Fibroblast of villous mesenchyme (primary cell): ENCODE data around the gene USP9Y. TPM values are rescaled to one million over a fixed set of nuclear protein-coding genes. Genes with fewer than 3 reads are reported as not detected.
A peak's percentile ranks its signal among the peaks of the same experiment; 100 is the strongest.
"Not testable (repeated sequence)": the region's sequence is repeated elsewhere in the genome, so short reads cannot be mapped to it uniquely, and the experiment has no call there.

Experiments
- DNase-seq: peaks from one replicate; pipeline ENCODE4 v3.0.0-alpha.2; 2010; ENCODE audit warnings: low read depth
- H3K4me3 ChIP-seq: 2 replicates; pipeline ENCODE4 v1.5.1; 2011; ENCODE audit warnings: low read depth, mild to moderate bottlenecking, low read length
- total RNA-seq: library from RNA; depleted of rRNA; stranded (reverse); fragments of >200 nt; gene quantifications from 2 replicates; pipeline ENCODE4 v1.2.3, GENCODE V29; 2012
- TF ChIP-seq, protein P1 (sequence below): IDR thresholded peaks from 2 replicates; pipeline ENCODE4 v1.5.1; 2012; ENCODE audit warnings: low read depth, mild to moderate bottlenecking, low read length; ENCODE audit not compliant: insufficient read depth

USP9Y gene, protein sequence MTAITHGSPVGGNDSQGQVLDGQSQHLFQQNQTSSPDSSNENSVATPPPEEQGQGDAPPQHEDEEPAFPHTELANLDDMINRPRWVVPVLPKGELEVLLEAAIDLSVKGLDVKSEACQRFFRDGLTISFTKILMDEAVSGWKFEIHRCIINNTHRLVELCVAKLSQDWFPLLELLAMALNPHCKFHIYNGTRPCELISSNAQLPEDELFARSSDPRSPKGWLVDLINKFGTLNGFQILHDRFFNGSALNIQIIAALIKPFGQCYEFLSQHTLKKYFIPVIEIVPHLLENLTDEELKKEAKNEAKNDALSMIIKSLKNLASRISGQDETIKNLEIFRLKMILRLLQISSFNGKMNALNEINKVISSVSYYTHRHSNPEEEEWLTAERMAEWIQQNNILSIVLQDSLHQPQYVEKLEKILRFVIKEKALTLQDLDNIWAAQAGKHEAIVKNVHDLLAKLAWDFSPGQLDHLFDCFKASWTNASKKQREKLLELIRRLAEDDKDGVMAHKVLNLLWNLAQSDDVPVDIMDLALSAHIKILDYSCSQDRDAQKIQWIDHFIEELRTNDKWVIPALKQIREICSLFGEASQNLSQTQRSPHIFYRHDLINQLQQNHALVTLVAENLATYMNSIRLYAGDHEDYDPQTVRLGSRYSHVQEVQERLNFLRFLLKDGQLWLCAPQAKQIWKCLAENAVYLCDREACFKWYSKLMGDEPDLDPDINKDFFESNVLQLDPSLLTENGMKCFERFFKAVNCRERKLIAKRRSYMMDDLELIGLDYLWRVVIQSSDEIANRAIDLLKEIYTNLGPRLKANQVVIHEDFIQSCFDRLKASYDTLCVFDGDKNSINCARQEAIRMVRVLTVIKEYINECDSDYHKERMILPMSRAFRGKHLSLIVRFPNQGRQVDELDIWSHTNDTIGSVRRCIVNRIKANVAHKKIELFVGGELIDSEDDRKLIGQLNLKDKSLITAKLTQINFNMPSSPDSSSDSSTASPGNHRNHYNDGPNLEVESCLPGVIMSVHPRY (N-terminal part only)
- total RNA-seq: 2.2 TPM in 1 of 2 replicates, not detected in the other

DNA sequence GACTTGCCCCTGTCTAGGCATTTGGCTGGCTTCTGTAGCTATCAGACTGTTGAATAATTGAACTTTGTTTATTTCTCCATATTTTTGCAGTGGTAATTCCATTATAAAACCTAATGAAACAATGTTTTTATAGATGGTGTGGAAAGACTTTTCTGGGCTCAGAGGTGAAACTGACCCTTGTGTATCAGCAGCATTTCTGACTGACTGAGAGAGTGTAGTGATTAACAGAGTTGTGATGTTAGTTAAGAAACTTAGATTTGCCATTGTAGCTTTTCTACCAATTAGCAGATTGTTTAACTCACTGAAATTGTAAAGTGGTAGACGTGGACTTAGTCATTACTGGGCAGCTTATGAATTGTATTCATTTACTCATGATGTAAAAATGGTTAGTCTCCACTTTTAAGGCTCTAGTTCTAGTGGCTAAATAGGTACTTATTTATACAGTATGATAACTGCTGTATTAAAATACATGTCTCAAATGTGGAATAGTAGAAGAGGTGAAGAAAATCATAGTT is at the start of gene USP9Y:
USP9Y (plus strand) TSS at position 51 of the 515 bp plus-strand sequence. CDS start 8,217 bp downstream, outside the sequence.
- H3K4me3 ChIP-seq: no peak within 1 kb of the TSS
- TF ChIP-seq, protein P1, sequence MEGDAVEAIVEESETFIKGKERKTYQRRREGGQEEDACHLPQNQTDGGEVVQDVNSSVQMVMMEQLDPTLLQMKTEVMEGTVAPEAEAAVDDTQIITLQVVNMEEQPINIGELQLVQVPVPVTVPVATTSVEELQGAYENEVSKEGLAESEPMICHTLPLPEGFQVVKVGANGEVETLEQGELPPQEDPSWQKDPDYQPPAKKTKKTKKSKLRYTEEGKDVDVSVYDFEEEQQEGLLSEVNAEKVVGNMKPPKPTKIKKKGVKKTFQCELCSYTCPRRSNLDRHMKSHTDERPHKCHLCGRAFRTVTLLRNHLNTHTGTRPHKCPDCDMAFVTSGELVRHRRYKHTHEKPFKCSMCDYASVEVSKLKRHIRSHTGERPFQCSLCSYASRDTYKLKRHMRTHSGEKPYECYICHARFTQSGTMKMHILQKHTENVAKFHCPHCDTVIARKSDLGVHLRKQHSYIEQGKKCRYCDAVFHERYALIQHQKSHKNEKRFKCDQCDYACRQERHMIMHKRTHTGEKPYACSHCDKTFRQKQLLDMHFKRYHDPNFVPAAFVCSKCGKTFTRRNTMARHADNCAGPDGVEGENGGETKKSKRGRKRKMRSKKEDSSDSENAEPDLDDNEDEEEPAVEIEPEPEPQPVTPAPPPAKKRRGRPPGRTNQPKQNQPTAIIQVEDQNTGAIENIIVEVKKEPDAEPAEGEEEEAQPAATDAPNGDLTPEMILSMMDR: no peak
- no peak for DNase-seq

DNA sequence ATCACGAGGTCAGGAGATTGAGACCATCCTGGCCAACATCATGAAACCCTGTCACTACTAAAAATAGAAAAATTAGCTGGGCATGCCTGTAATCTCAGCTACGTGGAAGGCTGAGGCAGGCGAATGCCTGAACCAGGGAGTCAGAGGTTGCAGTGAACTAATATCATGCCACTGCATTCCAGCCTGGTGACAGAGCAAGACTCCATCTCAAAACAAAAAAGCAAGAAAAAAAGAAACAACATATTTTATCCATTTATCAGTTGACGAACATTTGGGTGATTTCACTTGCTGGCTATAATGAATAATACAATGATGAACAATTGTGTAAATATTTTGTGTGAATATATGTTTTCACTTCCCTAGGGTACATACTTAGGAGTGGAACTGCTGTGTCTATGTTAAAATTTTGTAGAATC is 49.4 kb upstream of the USP9Y start:
- peak; percentile 49 for DNase-seq
- no peak overlapping the region for H3K4me3 ChIP-seq
- TF ChIP-seq, protein P1: no peak

DNA sequence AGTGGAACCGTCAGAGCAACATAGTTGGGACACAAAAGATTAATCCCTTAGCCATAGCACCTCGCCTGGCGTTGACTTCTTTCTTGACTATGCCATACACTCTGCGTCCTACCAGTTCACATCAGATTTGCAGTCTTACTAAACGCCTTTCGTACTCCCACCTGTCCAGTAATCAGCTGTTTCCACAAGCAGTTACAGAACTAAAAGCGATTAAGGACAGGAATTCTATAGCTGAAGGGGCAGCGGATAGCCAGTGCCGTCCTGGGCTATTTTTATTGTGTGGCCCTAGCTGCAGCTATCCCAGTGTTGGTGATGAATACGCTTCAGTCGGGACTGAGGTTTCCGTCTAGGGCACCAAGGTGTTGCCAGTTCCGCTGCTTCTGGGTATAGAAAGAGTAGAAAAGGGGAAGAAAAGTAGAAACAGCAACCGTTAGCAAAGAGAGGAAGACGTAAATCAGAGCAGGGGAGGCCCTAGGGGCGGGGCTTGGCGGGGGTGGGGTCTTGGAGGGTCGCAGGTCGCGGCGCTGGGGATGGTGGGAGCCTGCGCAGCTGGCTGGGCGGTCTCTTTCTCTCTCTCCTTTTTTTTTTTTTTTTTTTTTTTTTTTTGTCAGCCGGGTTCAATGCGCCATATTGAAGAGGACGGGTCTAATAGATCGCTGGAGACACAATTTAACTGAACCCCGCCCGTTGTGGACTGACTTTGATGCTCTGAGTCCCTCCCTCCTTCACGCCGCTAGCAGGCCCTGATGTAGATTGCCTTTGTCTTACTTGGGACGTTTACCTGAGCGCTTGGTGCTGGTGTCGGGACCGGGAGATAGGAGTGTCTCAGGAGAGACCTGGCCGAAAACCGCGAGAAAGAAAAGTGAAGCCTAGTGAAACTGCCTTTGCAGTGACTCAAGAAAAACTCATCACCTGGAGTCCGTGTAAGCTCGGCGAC is 39.0 kb upstream of the USP9Y start:
- TF ChIP-seq, protein P1: no peak
- H3K4me3 ChIP-seq: peak overlapping the region; percentile 66
- peak; percentile 76 for DNase-seq

DNA sequence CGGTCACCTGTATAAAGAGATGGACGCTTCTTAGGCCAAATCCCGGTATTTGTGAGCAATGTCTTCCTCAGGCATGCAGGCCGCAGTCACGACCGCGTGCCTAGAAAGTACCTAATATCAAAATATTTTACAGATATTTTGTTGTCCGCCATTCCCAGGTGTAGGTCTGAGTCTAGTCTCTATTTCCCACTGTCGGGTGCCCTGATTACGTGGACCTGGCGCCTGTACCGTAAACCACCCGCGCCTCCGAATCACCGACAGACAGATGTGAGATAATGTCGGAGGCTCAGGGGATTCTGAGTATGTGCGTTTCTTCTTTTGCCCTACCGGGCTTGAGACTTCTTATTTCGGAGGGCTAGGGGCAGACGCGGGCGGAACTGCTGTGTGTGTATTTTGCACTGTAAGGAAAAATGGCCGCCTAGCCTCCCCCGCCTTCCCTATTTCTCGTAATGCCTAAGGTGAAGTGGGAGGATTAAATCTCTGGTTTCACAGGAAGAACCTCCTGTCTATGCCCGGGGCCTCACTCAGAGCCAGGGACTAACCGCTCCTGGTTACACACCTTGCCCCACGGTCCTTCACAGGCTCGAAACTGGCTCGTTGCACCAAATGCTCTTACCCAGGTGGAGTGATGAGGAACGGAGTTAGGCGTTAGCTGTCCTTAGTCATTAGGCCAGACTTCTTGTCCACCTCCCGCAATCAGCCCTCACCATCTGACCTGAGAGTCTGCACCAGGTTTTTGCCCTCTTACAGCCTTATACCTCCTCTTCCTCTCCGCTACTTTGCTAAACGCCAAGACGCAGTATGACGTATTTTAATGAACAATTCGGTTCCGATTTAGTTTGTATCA is 38.1 kb upstream of the USP9Y start:
- peak; percentile 18 for DNase-seq
- TF ChIP-seq, protein P1: no peak

DNA sequence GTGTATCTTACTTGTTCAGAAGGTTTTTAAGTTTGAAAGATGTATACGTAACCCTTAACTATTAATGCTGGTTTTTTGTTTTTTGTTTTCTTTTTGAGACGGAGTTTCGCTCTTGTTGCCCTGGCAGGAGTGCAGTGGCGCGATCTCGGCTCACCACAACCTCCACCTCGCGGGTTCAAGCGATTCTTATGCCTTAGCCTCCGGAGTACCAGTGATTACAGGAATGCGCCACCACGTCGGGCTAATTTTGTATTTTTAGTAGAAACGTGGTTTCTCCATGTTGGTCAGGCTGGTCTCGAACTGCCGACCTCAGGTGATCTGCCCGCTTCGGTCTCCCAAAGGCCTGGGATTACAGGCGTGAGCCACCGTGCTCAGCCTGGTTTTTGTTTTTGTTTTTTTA is 37.2 kb upstream of the USP9Y start:
- DNase-seq: not testable (repeated sequence)
- peak overlapping the region; percentile 66 for H3K4me3 ChIP-seq

More for the DNA sequence above, 38.1 kb upstream of the USP9Y start:
- peak overlapping the region; percentile 66 for H3K4me3 ChIP-seq

DNA sequence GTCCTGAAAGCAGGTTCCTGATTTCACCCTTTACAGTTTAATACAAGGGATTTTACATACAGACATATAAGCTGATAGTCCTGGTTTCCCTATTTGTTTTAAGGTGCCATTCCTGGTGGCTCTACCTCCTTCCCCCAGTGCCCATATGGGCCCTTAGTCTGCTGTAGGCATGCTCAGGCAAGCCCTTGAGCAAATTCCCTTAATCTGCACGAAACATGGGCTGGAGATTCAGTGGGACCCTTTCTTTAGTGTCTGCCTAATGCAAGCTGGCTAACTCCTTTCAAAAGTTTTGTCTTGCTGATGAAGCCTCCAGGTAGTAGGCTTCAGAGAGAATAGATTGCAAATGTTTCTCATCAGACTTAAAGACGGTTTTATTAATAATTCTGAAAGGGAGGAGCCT is 22.9 kb upstream of the USP9Y start:
- DNase-seq: no peak
- TF ChIP-seq, protein P1: no peak
- no peak overlapping the region for H3K4me3 ChIP-seq
